ENCODE data around the gene DLST. TPM values are rescaled to one million over a fixed set of nuclear protein-coding genes. Genes with fewer than 3 reads are reported as not detected.
"Not testable (repeated sequence)": the region's sequence is repeated elsewhere in the genome, so short reads cannot be mapped to it uniquely, and the experiment has no call there.

The DLST gene
- polyA plus RNA-seq, 2 of the 4 experiments (the other 2 are of a cell fraction), result 102 to 129 TPM

DNA sequence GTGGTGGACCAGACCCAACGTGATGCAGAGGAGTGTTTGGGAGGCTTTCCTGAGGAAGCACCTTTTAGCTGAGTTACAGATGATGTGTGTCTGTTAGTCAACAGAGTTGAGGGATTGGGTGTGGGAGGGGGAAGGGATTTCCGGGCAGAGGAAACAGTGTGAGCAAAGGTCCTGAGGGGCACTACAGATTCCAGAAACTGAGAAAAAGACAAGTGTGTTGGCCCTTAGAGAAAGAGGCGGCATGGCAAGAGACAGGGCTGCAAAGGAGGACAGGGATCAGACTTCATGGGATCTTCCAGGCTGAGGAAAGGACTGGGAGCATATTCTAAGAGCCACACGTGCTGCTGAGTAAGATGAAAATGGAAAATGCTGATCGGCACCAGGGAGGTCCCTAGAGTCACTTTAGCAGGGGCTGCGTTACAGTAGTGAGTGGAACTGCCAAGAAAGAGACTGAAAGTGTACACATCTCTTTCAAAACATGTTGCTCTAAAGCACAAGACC, 50.7 kb downstream of the DLST start:
- H3K9me3 ChIP-seq, result no peaks in the 10 kb centered on the region
- H3K27ac ChIP-seq, result peak overlapping the region in 1 of 2 experiments; percentile 31; a peak in 1 of 6 replicates
- H3K4me3 ChIP-seq, result no peak overlapping the region
- peak in 1 of 2 experiments; percentile 51; a peak in 3 of 6 replicates for ATAC-seq
- WGBS (ENCODE audit: missing lambda C conversion rate), result 25% methylated on average over 6 of the region's 6 CpGs
- H3K4me1 ChIP-seq, result peaks cover 3% of the 10 kb centered on the region; the same call in 1 of the 3 replicates
- ChIA-PET CTCF (interaction anchor here (1.5 to 4.7 kb wide), 2 partner anchors 14 to 156 kb away, joined by 7 to 33 read pairs; no protein-coding TSS in a partner anchor), POLR2A (no interaction called here)
- DNase-seq (ENCODE audit: low read depth in 1 of 2, low spot score in 1 of 2), result no peak
- TF ChIP-seq, protein P1, sequence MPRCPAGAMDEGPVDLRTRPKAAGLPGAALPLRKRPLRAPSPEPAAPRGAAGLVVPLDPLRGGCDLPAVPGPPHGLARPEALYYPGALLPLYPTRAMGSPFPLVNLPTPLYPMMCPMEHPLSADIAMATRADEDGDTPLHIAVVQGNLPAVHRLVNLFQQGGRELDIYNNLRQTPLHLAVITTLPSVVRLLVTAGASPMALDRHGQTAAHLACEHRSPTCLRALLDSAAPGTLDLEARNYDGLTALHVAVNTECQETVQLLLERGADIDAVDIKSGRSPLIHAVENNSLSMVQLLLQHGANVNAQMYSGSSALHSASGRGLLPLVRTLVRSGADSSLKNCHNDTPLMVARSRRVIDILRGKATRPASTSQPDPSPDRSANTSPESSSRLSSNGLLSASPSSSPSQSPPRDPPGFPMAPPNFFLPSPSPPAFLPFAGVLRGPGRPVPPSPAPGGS (IDR thresholded peaks at IDR 0.05), result no peak
- TF ChIP-seq NR3C1 (IDR thresholded peaks at IDR 0.05), result no peak
- no peak for TF ChIP-seq JUNB (IDR thresholded peaks at IDR 0.05)
- TF ChIP-seq RFX5 (IDR thresholded peaks at IDR 0.05), result no peak
- TF ChIP-seq NPAS2 (CRISPR knock-in tag; IDR thresholded peaks at IDR 0.05; ENCODE audit: borderline replicate concordance), result no peak
- no peak for TF ChIP-seq POLR2A (IDR thresholded peaks at IDR 0.05; ENCODE audit: low read length)
- TF ChIP-seq EP300 (IDR thresholded peaks at IDR 0.05), result no peak
- no peak for TF ChIP-seq JUN (IDR thresholded peaks at IDR 0.05)
- TF ChIP-seq FOSB (CRISPR knock-in tag; IDR thresholded peaks at IDR 0.05), result no peak
- no peak for FAIRE-seq
- 0 out of 3 replicates have a peak overlapping the region, but pooled peaks have one; percentile 18 for H3K4me2 ChIP-seq

DNA sequence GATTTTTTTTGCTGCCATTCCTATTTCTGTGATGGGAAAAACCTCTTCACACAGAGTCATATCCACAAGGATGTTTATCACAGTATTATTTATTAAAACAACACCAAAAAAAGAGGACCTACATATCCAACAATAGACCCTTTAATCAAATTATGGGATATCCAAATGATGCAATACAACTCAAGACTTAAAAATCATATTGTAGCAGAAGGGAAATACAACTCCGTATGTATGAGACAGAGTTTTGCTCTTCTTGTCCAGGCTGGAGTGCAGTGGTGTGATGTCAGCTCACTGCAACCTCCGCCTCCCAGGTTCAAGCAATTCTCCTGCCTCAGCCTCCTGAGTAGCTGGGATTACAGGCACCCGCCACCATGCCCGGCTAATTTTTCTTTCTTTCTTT, 51.2 kb downstream of the DLST start:
- ATAC-seq; H3K9me3 ChIP-seq; H3K4me2 ChIP-seq; FAIRE-seq; POLR2A ChIA-PET; H3K4me3 ChIP-seq; DNase-seq (ENCODE audit: low read depth in 1 of 2, low spot score in 1 of 2); H3K4me1 ChIP-seq; H3K27ac ChIP-seq: not testable (repeated sequence)
- CTCF ChIA-PET, result interaction anchor here (6.2 kb wide), 1 partner anchor 14 kb away, joined by 50 read pairs; no protein-coding TSS in a partner anchor
- 74% methylated on average over 4 of the region's 4 CpGs for WGBS (ENCODE audit: missing lambda C conversion rate)

DNA sequence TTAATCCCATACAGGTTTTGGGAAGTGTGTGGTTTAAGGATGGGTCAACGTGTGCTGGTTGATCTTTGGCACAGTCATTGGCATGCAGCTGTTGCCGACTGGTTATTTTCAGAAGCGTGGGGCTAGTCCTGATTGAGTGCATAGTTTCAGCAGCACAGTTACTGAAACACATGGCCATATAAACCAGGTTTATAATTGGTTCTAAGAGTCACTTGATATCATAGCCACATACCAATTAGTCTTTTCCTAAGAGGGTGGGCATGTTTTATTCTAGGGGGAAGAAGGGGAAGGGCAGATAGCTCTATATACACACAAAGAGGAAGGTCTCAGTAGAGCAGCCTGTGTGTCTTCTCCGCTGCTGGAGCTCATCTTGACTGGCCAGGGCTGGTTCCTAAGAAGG, 52.3 kb downstream of the DLST start:
- Histone ChIP-seq H3K4me3 (no peak overlapping the region), H3K9me3 (no peaks in the 10 kb centered on the region), H3K4me1 (peaks cover 3% of the 10 kb centered on the region; the same call in 1 of the 3 replicates), H3K4me2 (no peak overlapping the region), H3K27ac (no peak overlapping the region)
- ChIA-PET POLR2A (no interaction called here), CTCF (interaction anchor here (0.8 to 6.2 kb wide), 6 partner anchors 13 to 154 kb away, joined by 3 to 50 read pairs (median 4); no protein-coding TSS in a partner anchor)
- ATAC-seq, result peak in 1 of 2 experiments; percentile 28; a peak in 1 of 6 replicates
- no peak for FAIRE-seq
- WGBS (ENCODE audit: missing lambda C conversion rate), result 50% methylated on average over 4 of the region's 4 CpGs
- no peak for DNase-seq (ENCODE audit: low read depth in 1 of 2, low spot score in 1 of 2)
- no peak for TF ChIP-seq POLR2AphosphoS2 (conservative IDR thresholded peaks at IDR 0.05; ENCODE audit: low read length)
- TF ChIP-seq SMC3 (IDR thresholded peaks at IDR 0.05), result no peak
- no peak for TF ChIP-seq RFX5 (IDR thresholded peaks at IDR 0.05)
- no peak for TF ChIP-seq BHLHE40 (IDR thresholded peaks at IDR 0.05; ENCODE audit: low read depth, low read length)
- TF ChIP-seq TP53 (CRISPR knock-in tag; IDR thresholded peaks at IDR 0.05), result no peak
- TF ChIP-seq HOXA7 (CRISPR knock-in tag; IDR thresholded peaks at IDR 0.05), result no peak
- no peak for TF ChIP-seq MYC (IDR thresholded peaks at IDR 0.05; ENCODE audit: borderline replicate concordance, low read length)
- TF ChIP-seq, protein P2, sequence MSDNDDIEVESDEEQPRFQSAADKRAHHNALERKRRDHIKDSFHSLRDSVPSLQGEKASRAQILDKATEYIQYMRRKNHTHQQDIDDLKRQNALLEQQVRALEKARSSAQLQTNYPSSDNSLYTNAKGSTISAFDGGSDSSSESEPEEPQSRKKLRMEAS (IDR thresholded peaks at IDR 0.05), result no peak

DNA sequence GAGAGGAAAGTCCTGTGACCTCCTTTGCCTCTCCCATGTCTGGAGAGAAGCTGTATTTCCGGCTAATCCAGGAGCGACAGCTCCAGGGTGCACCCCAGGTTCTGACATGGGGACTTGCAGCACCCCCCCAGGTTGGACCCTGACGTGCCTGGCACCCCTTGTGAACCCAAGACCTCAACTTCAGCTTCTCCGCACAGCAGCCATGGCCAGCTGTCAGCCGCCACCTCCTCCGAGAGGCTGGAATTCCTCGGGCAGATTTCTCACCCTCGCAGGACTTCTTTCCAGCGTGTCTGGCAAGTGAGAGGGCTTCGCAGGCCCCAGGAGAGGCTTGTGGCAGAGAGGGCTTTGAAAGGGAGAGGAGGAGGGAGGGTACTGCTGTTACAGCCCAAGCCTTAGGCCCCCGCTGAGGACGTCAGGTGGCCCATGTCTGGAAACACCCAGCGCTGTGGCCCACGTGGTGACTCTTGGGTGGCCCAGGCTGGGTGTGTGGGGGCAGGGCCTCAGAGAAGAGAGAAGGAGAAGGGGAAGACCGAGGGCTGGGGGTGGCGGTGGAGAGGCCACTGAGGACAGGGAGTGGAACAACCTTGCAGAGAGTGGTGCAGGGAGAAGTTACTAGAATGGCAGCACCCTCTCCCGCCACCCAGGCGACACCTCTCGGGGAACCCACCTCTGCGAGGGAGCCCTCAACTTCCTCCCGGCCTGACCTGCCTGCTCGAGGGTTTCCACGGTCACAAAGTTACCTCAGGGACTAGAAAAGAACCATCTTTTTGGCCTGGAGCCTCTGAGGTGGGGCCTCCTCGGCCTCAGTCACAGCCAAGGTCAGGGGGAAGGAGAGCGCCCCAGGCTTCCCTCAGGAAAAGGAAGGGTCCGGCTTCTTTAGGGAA, 53.0 kb downstream of the DLST start:
- Histone ChIP-seq H3K9me3 (no peaks in the 10 kb centered on the region), H3K4me3 (no peak overlapping the region), H3K27ac (no peak overlapping the region), H3K4me1 (peaks cover 5% of the 10 kb centered on the region), H3K4me2 (no peak overlapping the region)
- no peak; a peak in 1 of 6 replicates for ATAC-seq
- WGBS (ENCODE audit: missing lambda C conversion rate), result 77% methylated on average over 26 of the region's 26 CpGs
- no peak for FAIRE-seq
- CTCF ChIA-PET, result interaction anchor here (0.7 to 6.2 kb wide), 7 partner anchors 12 to 365 kb away, joined by 3 to 50 read pairs (median 3); no protein-coding TSS in a partner anchor
- DNase-seq (ENCODE audit: low read depth in 1 of 2, low spot score in 1 of 2), result no peak
- POLR2A ChIA-PET, result no interaction called here
- TF ChIP-seq ZNF302 (CRISPR knock-in tag; IDR thresholded peaks at IDR 0.05), result no peak
- TF ChIP-seq, protein P3, sequence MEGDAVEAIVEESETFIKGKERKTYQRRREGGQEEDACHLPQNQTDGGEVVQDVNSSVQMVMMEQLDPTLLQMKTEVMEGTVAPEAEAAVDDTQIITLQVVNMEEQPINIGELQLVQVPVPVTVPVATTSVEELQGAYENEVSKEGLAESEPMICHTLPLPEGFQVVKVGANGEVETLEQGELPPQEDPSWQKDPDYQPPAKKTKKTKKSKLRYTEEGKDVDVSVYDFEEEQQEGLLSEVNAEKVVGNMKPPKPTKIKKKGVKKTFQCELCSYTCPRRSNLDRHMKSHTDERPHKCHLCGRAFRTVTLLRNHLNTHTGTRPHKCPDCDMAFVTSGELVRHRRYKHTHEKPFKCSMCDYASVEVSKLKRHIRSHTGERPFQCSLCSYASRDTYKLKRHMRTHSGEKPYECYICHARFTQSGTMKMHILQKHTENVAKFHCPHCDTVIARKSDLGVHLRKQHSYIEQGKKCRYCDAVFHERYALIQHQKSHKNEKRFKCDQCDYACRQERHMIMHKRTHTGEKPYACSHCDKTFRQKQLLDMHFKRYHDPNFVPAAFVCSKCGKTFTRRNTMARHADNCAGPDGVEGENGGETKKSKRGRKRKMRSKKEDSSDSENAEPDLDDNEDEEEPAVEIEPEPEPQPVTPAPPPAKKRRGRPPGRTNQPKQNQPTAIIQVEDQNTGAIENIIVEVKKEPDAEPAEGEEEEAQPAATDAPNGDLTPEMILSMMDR (IDR thresholded peaks at IDR 0.05), result no peak
- TF ChIP-seq, protein P4, sequence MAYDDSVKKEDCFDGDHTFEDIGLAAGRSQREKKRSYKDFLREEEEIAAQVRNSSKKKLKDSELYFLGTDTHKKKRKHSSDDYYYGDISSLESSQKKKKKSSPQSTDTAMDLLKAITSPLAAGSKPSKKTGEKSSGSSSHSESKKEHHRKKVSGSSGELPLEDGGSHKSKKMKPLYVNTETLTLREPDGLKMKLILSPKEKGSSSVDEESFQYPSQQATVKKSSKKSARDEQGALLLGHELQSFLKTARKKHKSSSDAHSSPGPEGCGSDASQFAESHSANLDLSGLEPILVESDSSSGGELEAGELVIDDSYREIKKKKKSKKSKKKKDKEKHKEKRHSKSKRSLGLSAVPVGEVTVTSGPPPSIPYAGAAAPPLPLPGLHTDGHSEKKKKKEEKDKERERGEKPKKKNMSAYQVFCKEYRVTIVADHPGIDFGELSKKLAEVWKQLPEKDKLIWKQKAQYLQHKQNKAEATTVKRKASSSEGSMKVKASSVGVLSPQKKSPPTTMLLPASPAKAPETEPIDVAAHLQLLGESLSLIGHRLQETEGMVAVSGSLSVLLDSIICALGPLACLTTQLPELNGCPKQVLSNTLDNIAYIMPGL (CRISPR knock-in tag; IDR thresholded peaks at IDR 0.05; ENCODE audit: borderline replicate concordance), result no peak
- TF ChIP-seq FOSL2 (IDR thresholded peaks at IDR 0.05), result no peak
- no peak for TF ChIP-seq FOSL2 (CRISPR knock-in tag; IDR thresholded peaks at IDR 0.05)
- no peak for TF ChIP-seq CBX8 (IDR thresholded peaks at IDR 0.05)
- TF ChIP-seq PHF8 (IDR thresholded peaks at IDR 0.05; ENCODE audit: borderline replicate concordance, low read depth), result no peak
- TF ChIP-seq, protein P5, sequence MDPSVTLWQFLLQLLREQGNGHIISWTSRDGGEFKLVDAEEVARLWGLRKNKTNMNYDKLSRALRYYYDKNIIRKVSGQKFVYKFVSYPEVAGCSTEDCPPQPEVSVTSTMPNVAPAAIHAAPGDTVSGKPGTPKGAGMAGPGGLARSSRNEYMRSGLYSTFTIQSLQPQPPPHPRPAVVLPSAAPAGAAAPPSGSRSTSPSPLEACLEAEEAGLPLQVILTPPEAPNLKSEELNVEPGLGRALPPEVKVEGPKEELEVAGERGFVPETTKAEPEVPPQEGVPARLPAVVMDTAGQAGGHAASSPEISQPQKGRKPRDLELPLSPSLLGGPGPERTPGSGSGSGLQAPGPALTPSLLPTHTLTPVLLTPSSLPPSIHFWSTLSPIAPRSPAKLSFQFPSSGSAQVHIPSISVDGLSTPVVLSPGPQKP (IDR thresholded peaks at IDR 0.05; ENCODE audit: low read depth, low read length), result no peak
